K562 (cell line): Measurements from ENCODE around the gene PPM1F. TPM values are rescaled to one million over a fixed set of nuclear protein-coding genes. Genes with fewer than 3 reads are reported as not detected.

Experiments used
- ATAC-seq: fragments of 200-7000 bp; cut with Tn5 transposase; 3 replicates; pipeline ENCODE4 v1.9.1; 2020; ENCODE audit warnings: moderate library complexity
- BruUV-seq: library from RNA; stranded (reverse); fragments of 400-500 nt; replicated peaks from 2 replicates; lab custom pipeline; 2021; lab: Mats Ljungman, UMichigan
- CTCF ChIA-PET: fragments of 300-600 bp; formaldehyde crosslinking; extraction: SDS; loops from one replicate; lab custom pipeline; 2021; ENCODE audit warnings: low intra/inter-chr PET ratio; lab: Yijun Ruan, JAX
- POLR2A ChIA-PET: fragments of 300-600, 350-650 bp; sonication (Branson Sonifier 250); formaldehyde crosslinking; extraction: SDS; loops from one replicate; lab custom pipeline; 2021; ENCODE audit warnings: antibody characterized with exemption, inconsistent platforms; lab: Yijun Ruan, JAX
- DNase-seq, 4 experiments: peaks; one replicate each; pipeline versions ENCODE4 v3.0.0 to v3.0.0-alpha.2; 2011 to 2018; ENCODE audit warnings: low spot score in 3 of 4, mixed read lengths in 3 of 4; ENCODE audit errors: extremely low read depth in 1 of 4
- FAIRE-seq: peaks from 2 replicates; lab custom pipeline; 2011; peaks lifted over from hg19 to GRCh38; lab: Jason Lieb, UNC
- H2AFZ ChIP-seq: 2 replicates; pipeline ENCODE4 v1.6.0; 2011; ENCODE audit warnings: low read depth, low read length, control low read depth, inconsistent platforms
- H3K27ac ChIP-seq: fragments of 200-600 bp; 3 replicates; pipeline ENCODE4 v1.8.0; 2011; ENCODE audit warnings: low read depth, mild to moderate bottlenecking, control low read depth, inconsistent platforms, low read length, moderate library complexity, mixed read lengths; ENCODE audit errors: extremely low read depth
- H3K27me3 ChIP-seq, 2 experiments: fragments of 300-600 bp in 1 of 2; 2 replicates in 1 of 2; 3 replicates in 1 of 2; pipeline versions ENCODE4 v1.6.0 to v1.8.0; 2011; ENCODE audit warnings: inconsistent platforms in 2 of 2, low read length in 2 of 2, mild to moderate bottlenecking in 1 of 2, mixed read lengths in 1 of 2, moderate library complexity in 1 of 2; ENCODE audit not compliant: control insufficient read depth in 2 of 2, insufficient read depth in 2 of 2
- H3K36me3 ChIP-seq: fragments of 300-600 bp; 3 replicates; pipeline ENCODE4 v1.8.0; 2011; ENCODE audit warnings: mild to moderate bottlenecking, low read length, inconsistent platforms; ENCODE audit not compliant: control insufficient read depth, insufficient read depth
- H3K4me1 ChIP-seq, 2 experiments: fragments of 200-600 bp in 1 of 2; replicated peaks in 1 of 2; 2 replicates in 1 of 2; 3 replicates in 1 of 2; pipeline versions ENCODE4 v1.5.1 to v1.8.0; 2011; ENCODE audit warnings: inconsistent platforms in 2 of 2, low read length in 2 of 2, mild to moderate bottlenecking in 1 of 2, mixed read lengths in 1 of 2, moderate library complexity in 1 of 2; ENCODE audit not compliant: control insufficient read depth in 2 of 2, insufficient read depth in 2 of 2
- H3K4me2 ChIP-seq: 2 replicates; pipeline ENCODE4 v1.6.1; 2011; ENCODE audit warnings: low read length, control low read depth, inconsistent platforms, mixed read lengths; ENCODE audit not compliant: insufficient read depth
- H3K4me3 ChIP-seq: fragments of 200-600 bp; sonication (generic), shearing (Covaris generic); 2 replicates; pipeline ENCODE4 v1.5.1; 2016; ENCODE audit warnings: control low read depth, inconsistent platforms
- H3K79me2 ChIP-seq: fragments of 200-600 bp; 3 replicates; pipeline ENCODE4 v1.8.0; 2011; ENCODE audit warnings: low read length, inconsistent platforms; ENCODE audit not compliant: control insufficient read depth, insufficient read depth
- H3K9ac ChIP-seq, 2 experiments: 2 replicates each; pipeline versions ENCODE4 v1.6.0 to v1.6.1; 2011; ENCODE audit warnings: low read depth in 2 of 2, low read length in 2 of 2, control low read depth in 1 of 2, inconsistent platforms in 1 of 2, mild to moderate bottlenecking in 1 of 2, mixed read lengths in 1 of 2; ENCODE audit not compliant: insufficient read depth in 1 of 2
- H3K9me1 ChIP-seq: one replicate; pipeline ENCODE4 v1.6.0; 2011; ENCODE audit warnings: inconsistent platforms, mild to moderate bottlenecking, low read length, moderate library complexity; ENCODE audit not compliant: control insufficient read depth, insufficient read depth
- H3K9me3 ChIP-seq: replicated peaks from 2 replicates; pipeline ENCODE4 v1.5.1; 2011; ENCODE audit warnings: low read depth, low read length, inconsistent platforms; ENCODE audit not compliant: control insufficient read depth, insufficient read depth
- H4K20me1 ChIP-seq: replicated peaks from 2 replicates; pipeline ENCODE4 v1.6.1; 2011; ENCODE audit warnings: low read length, inconsistent platforms, mixed read lengths; ENCODE audit not compliant: control insufficient read depth, insufficient read depth
- BRCA1 ChIP-seq, 2 experiments: fragments of 450-650 bp in 1 of 2; sonication (generic) in 1 of 2; formaldehyde crosslinking in 1 of 2; IDR thresholded peaks; 2 replicates each; pipeline versions ENCODE4 v1.5.0 to v1.6.1; 2017 to 2020; ENCODE audit warnings: mild to moderate bottlenecking in 1 of 2, missing genetic modification reagents in 1 of 2
- EHMT2 ChIP-seq: fragments of 450-650 bp; IDR thresholded peaks from 2 replicates; pipeline ENCODE4 v1.6.1; 2018; ENCODE audit warnings: antibody characterized with exemption
- FOXJ3 ChIP-seq: sonication (generic); formaldehyde crosslinking; IDR thresholded peaks from 2 replicates; pipeline ENCODE4 v1.4.0; 2020; ENCODE audit warnings: mild to moderate bottlenecking, missing genetic modification reagents
- PHTF2 ChIP-seq: fragments of 250-450 bp; sonication (Bioruptor Pico); IDR thresholded peaks from 2 replicates; pipeline ENCODE4 v1.5.0; 2021; ENCODE audit warnings: mild to moderate bottlenecking
- PML ChIP-seq: IDR thresholded peaks from 2 replicates; pipeline ENCODE4 v1.6.1; 2012; ENCODE audit warnings: low read length, inconsistent platforms
- POLR3A ChIP-seq: IDR thresholded peaks from 2 replicates; pipeline ENCODE4 v1.6.1; 2011; ENCODE audit warnings: borderline replicate concordance, mild to moderate bottlenecking, moderate library complexity; ENCODE audit not compliant: insufficient read length, insufficient read depth; ENCODE audit errors: extremely low read depth
- SMARCA4 ChIP-seq: fragments of 450-650 bp; IDR thresholded peaks from 2 replicates; pipeline ENCODE4 v1.6.1; 2016
- STAG1 ChIP-seq: sonication (generic); formaldehyde crosslinking; IDR thresholded peaks from 2 replicates; pipeline ENCODE4 v1.5.0; 2020; ENCODE audit warnings: missing genetic modification reagents, borderline replicate concordance
- TAL1 ChIP-seq: fragments of 450-650 bp; IDR thresholded peaks from 2 replicates; pipeline ENCODE4 v1.6.1; 2016; ENCODE audit warnings: mild to moderate bottlenecking
- U2AF2 ChIP-seq: fragments of 200-400 bp; formaldehyde crosslinking; optimal IDR thresholded peaks from 2 replicates; pipeline ENCODE3; 2017; ENCODE audit warnings: low read depth, mild to moderate bottlenecking, low read length
- ZBED1 ChIP-seq: IDR thresholded peaks from 2 replicates; pipeline ENCODE4 v1.6.1; 2014
- ZBTB8A ChIP-seq: fragments of 450-650 bp; IDR thresholded peaks from 2 replicates; pipeline ENCODE4 v1.6.1; 2018; ENCODE audit warnings: mild to moderate bottlenecking, moderate library complexity; ENCODE audit not compliant: partially characterized antibody
- ZKSCAN8 ChIP-seq: fragments of 200-800 bp; sonication (Bioruptor generic); IDR thresholded peaks from 2 replicates; pipeline ENCODE4 v1.6.1; 2016; ENCODE audit warnings: missing genetic modification characterization, missing compliant biosample characterization
- ZNF431 ChIP-seq: sonication (generic); formaldehyde crosslinking; IDR thresholded peaks from 2 replicates; pipeline ENCODE4 v1.8.0; 2022; ENCODE audit warnings: mild to moderate bottlenecking, missing genetic modification reagents
- ZNF830 ChIP-seq: fragments of 250-450 bp; sonication (Bioruptor Pico); IDR thresholded peaks from 2 replicates; pipeline ENCODE4 v1.5.0; 2021; ENCODE audit warnings: mild to moderate bottlenecking
- WGBS: fragments of 100-300 bp; shearing (Covaris generic); methylation state at CpG from one replicate; pipeline ENCODE4 v1.1.6; 2016; ENCODE audit warnings: low coverage, mixed read lengths; ENCODE audit not compliant: insufficient coverage; ENCODE audit errors: missing lambda C conversion rate; 5-methylcytosine and 5-hydroxymethylcytosine counted together
- in situ Hi-C: fragments of 300-500 bp; cut with MboI; formaldehyde crosslinking; loops from 4 replicates; pipeline ENCODE4 v1.15.0; 2018; ENCODE audit warnings: inconsistent platforms, mixed read lengths
- intact Hi-C: fragments of 100-400 bp; cut with micrococcal nuclease; formaldehyde crosslinking; loops from 2 replicates; pipeline ENCODE4 v1.14.2; 2022
- polyA plus RNA-seq, 8 experiments: library from polyadenylated mRNA; depleted of rRNA in 4 of 8; stranded (reverse) in 5 of 8; unstranded in 3 of 8; fragments of >200 nt; fragmentation: Nextera tagmentation in 2 of 8; fragmentation: Illumina TruSeq in 1 of 8; extraction: Ambion mirVana in 2 of 8; extraction: Trizol in 1 of 8; gene quantifications; 2 replicates each; pipeline versions ENCODE4 v1.2.1 to v1.2.3, GENCODE V29; 2011 to 2014; ENCODE audit warnings: inconsistent platforms in 1 of 8, missing spikeins in 1 of 8
- total RNA-seq, 7 experiments: library from RNA; depleted of rRNA in 6 of 7; stranded (reverse); fragments of >200 nt in 6 of 7; fragmentation: Illumina TruSeq in 2 of 7; extraction: Trizol in 2 of 7; gene quantifications; 2 replicates each; pipeline versions ENCODE4 v1.2.1 to v1.2.3, GENCODE V29; 2011 to 2021; ENCODE audit warnings: low replicate concordance in 1 of 7
- TF ChIP-seq, protein P1 (sequence below): fragments of 450-650 bp; formaldehyde crosslinking; IDR thresholded peaks from 2 replicates; pipeline ENCODE4 v1.4.0; 2020; ENCODE audit warnings: mild to moderate bottlenecking
- TF ChIP-seq, protein P2 (sequence below), 2 experiments: fragments of 450-650 bp in 1 of 2; sonication (generic) in 1 of 2; formaldehyde crosslinking; conservative IDR thresholded peaks; 2 replicates each; pipeline versions ENCODE4 v1.4.0 to v1.8.1; 2020 to 2022; ENCODE audit warnings: mild to moderate bottlenecking in 1 of 2, missing genetic modification reagents in 1 of 2
- TF ChIP-seq, protein P3 (sequence below): fragments of 450-650 bp; IDR thresholded peaks from 2 replicates; pipeline ENCODE4 v1.6.1; 2016; ENCODE audit warnings: mild to moderate bottlenecking
- TF ChIP-seq, protein P4 (sequence below): fragments of 450-650 bp; formaldehyde crosslinking; conservative IDR thresholded peaks from 2 replicates; pipeline ENCODE4 v1.4.0; 2022; ENCODE audit warnings: mild to moderate bottlenecking, missing genetic modification characterization

PPM1F gene
- total and polyA plus RNA-seq, 9 of the 15 experiments (the other 6 are each of a cell fraction or from before 2014, with no cell fraction given), result 2.1 to 159 (median 64.0) TPM

DNA sequence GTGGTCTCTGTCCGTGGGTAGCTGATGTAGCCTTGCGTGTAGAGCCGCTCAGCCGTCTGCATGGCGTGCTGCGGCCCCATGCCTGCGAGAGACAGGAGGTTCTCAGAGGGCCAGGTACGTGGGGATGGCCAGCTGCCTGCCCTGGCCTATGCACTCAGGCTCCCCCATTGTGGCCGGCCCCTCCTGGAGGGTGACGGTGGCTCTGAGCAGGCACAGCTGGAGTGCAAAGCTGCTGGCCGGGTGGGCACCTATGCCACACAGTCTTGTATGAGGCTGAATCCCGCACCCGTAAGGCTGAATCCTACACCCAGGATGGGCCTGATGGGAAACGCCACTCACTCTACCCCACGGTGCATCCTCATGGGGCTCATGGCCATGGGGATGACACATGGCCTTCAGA is 11.6 kb upstream of the PPM1F start:
- WGBS, result 89% methylated on average over 15 of the region's 15 CpGs
- ChIA-PET CTCF (no interaction called here), POLR2A (interaction anchor here (0.7 to 15.7 kb wide), 6 partner anchors 6 to 68 kb away, joined by 3 to 382 read pairs (median 44); partner anchors contain the start of genes PPM1F and TOP3B)
- FAIRE-seq (no peak), ATAC-seq (no peak), DNase-seq (no peak)
- H3K27ac ChIP-seq, result no peak overlapping the region
- no peaks in the 10 kb centered on the region for H3K79me2 ChIP-seq
- H3K27me3 ChIP-seq, result no peaks in the 10 kb centered on the region
- H3K9me3 ChIP-seq, result no peaks in the 10 kb centered on the region
- no peak overlapping the region for H3K4me3 ChIP-seq
- H3K9ac ChIP-seq, result peak overlapping the region in 1 of 2 experiments; percentile 10; a peak in 2 of 4 replicates
- H3K9me1 ChIP-seq, result peaks cover 7% of the 10 kb centered on the region
- H3K36me3 ChIP-seq, result peaks cover 97% of the 10 kb centered on the region
- no TSS peak for BruUV-seq
- no peak overlapping the region for H2AFZ ChIP-seq
- H3K4me1 ChIP-seq, result peaks cover 0 to 40% of the 10 kb centered on the region in 2 experiments; a peak in 2 of 5 replicates
- H4K20me1 ChIP-seq, result peaks cover 53% of the 10 kb centered on the region
- H3K4me2 ChIP-seq, result no peak overlapping the region
- intact Hi-C loops, result no loop called here
- in situ Hi-C loops, result no loop called here
- no peak for TF ChIP-seq U2AF2
- no peak for TF ChIP-seq POLR3A
- no peak for TF ChIP-seq BRCA1 (IDR thresholded peaks at IDR 0.05)
- 0 out of 2 replicates have a peak, but pooled peaks have one; percentile 87 for TF ChIP-seq BRCA1 (CRISPR knock-in tag; IDR thresholded peaks at IDR 0.05)
- TF ChIP-seq PHTF2 (CRISPR knock-in tag), result 0 out of 2 replicates have a peak, but pooled peaks have one; percentile 12
- TF ChIP-seq, protein P1, sequence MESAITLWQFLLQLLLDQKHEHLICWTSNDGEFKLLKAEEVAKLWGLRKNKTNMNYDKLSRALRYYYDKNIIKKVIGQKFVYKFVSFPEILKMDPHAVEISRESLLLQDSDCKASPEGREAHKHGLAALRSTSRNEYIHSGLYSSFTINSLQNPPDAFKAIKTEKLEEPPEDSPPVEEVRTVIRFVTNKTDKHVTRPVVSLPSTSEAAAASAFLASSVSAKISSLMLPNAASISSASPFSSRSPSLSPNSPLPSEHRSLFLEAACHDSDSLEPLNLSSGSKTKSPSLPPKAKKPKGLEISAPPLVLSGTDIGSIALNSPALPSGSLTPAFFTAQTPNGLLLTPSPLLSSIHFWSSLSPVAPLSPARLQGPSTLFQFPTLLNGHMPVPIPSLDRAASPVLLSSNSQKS, result no peak
- no peak for TF ChIP-seq SMARCA4
- TF ChIP-seq ZBED1, result no peak
- 0 out of 2 replicates have a peak, but pooled peaks have one; percentile 32 for TF ChIP-seq ZNF830 (CRISPR knock-in tag)
- TF ChIP-seq STAG1 (CRISPR knock-in tag), result peak; percentile 42
- TF ChIP-seq, protein P2, sequence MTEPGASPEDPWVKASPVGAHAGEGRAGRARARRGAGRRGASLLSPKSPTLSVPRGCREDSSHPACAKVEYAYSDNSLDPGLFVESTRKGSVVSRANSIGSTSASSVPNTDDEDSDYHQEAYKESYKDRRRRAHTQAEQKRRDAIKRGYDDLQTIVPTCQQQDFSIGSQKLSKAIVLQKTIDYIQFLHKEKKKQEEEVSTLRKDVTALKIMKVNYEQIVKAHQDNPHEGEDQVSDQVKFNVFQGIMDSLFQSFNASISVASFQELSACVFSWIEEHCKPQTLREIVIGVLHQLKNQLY (CRISPR knock-in tag; conservative IDR thresholded peaks at IDR 0.05), result 0 out of 4 replicates have a peak, but pooled peaks have one; percentile 6 to 30
- no peak for TF ChIP-seq ZBTB8A
- TF ChIP-seq, protein P3, sequence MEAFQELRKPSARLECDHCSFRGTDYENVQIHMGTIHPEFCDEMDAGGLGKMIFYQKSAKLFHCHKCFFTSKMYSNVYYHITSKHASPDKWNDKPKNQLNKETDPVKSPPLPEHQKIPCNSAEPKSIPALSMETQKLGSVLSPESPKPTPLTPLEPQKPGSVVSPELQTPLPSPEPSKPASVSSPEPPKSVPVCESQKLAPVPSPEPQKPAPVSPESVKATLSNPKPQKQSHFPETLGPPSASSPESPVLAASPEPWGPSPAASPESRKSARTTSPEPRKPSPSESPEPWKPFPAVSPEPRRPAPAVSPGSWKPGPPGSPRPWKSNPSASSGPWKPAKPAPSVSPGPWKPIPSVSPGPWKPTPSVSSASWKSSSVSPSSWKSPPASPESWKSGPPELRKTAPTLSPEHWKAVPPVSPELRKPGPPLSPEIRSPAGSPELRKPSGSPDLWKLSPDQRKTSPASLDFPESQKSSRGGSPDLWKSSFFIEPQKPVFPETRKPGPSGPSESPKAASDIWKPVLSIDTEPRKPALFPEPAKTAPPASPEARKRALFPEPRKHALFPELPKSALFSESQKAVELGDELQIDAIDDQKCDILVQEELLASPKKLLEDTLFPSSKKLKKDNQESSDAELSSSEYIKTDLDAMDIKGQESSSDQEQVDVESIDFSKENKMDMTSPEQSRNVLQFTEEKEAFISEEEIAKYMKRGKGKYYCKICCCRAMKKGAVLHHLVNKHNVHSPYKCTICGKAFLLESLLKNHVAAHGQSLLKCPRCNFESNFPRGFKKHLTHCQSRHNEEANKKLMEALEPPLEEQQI, result no peak
- TF ChIP-seq PML, result peak; percentile 15; the same call in 1 of the 2 replicates
- TF ChIP-seq ZKSCAN8 (CRISPR knock-in tag), result no peak
- TF ChIP-seq, protein P4, sequence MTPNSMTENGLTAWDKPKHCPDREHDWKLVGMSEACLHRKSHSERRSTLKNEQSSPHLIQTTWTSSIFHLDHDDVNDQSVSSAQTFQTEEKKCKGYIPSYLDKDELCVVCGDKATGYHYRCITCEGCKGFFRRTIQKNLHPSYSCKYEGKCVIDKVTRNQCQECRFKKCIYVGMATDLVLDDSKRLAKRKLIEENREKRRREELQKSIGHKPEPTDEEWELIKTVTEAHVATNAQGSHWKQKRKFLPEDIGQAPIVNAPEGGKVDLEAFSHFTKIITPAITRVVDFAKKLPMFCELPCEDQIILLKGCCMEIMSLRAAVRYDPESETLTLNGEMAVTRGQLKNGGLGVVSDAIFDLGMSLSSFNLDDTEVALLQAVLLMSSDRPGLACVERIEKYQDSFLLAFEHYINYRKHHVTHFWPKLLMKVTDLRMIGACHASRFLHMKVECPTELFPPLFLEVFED, result no peak
- no peak for TF ChIP-seq EHMT2
- no peak for TF ChIP-seq FOXJ3 (CRISPR knock-in tag)
- no peak for TF ChIP-seq ZNF431
- TF ChIP-seq TAL1, result no peak
